Raji (cell line): ENCODE data around the gene SKAP2.

Source experiments
- POLR2A ChIP-seq: IDR thresholded peaks from 2 replicates; pipeline ENCODE4 v1.6.1; 2011; ENCODE audit warnings: low read depth, low read length, control low read depth; ENCODE audit not compliant: insufficient read depth

SKAP2 gene

DNA sequence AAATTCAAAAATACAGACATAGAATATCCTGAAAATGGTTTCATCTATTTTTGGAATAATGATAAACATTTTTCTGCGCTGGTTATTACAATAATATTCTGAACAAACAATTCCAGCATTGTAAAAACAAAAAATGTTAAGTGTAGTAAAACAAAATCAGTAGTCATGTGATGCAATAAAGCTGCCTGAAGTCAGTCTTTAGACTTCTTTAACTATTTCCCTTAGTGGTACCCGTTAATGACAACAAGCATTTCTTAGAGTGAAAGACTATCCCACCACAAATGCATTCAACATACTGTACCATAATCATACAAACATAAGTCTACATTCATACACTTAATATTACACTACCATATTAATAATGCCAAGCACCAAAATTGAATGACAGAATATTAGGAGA is 1.6 kb downstream of the SKAP2 start:
- TF ChIP-seq POLR2A = no peak

DNA sequence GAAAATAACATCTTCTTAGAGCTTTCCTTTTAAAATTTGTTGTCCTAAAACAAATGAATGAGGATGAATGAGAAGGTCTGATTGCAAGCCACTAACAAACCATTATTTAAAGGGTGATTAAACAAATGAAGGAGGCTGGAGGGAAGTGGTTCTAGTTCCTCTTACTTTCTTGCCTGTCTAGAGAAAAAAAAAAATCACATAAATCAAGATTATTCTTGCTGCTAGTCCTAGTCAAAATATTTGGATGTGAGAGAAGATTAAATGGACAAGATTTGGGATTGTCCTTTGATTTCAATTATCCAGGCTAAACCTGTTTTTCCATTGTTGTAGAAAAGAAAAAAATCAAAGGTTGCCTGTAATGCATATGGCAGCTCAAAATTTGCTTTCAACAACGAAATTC is 3.3 kb downstream of the SKAP2 start:
- no peak for TF ChIP-seq POLR2A

DNA sequence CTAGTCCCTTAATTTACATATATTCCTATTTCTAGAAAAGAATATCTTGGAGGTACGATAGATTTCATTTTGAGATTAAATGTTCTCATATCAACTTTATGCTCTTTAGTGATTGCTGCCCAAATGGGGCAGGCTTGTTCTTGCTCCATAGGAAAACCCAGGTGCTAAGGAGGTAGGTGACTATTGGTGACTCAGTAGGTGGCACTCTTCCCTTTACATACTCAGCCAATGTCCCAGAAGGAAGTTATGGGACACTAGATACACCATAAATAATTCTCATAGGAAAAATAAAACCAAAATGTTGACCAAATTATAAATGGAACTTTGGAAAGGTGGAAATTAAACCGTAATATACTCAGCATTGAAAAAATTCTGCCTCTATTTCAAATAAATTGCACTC is 4.0 kb downstream of the SKAP2 start:
- TF ChIP-seq POLR2A = no peak

DNA sequence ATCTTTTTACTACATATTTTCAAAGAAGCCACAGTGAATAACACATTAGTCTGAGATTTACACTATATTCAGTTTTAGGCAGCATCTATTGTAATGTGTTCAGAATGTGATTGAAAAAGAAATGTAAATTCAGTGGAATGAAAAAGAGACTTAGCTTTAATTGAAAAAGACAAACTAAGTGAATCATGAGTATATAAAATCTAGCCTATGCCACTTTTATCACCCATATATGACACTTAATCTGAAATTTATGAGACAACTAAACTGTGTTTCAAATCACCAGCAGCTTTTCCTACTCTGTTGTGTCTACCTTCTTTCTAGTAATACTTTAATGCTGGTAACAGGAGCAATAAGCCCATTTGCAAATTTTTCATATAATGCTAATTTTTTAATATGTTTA is 4.7 kb downstream of the SKAP2 start:
- no peak for TF ChIP-seq POLR2A

DNA sequence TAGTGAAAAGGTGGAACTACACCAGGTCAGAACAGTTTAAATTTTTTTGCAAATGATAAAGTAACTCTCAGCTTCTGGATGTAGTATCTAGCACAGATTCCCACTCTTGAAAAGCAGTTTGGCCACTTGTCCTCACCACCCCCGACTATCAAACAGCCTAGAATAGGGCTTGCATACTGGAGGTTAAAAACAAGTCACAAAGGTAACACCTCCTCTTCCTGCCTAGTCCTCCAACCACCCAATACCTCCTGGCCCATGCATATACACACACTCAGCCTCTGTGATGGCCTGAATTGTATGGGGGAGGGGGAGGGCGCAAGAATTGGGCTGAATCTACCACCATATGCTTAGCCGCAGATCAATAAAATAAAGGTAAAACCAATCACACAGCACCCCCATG is 5.7 kb downstream of the SKAP2 start:
- 0 out of 2 replicates have a peak, but pooled peaks have one; percentile 17 for TF ChIP-seq POLR2A

DNA sequence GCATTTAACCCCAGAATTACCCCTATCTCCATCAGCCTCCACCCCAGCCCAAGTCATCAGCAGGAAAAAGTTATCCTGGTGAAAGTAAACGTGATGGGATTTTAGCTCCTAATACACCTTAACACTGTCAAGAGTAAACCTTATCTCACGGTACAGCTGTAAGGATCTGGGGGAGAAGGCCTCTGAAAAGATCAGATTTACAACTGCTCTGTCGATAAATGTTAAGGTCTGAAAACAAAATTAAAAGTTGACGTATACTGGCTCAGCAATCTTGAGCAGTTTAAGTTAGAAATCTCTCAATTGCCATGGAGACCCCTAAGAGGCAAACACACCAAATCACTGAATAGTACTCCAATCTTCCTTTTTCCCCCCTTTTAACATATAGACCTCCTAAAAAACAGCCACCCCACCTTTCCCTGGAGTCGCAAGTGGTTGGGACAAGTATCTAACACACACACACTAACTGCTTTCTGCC is 6.1 kb downstream of the SKAP2 start:
- TF ChIP-seq POLR2A = no peak

DNA sequence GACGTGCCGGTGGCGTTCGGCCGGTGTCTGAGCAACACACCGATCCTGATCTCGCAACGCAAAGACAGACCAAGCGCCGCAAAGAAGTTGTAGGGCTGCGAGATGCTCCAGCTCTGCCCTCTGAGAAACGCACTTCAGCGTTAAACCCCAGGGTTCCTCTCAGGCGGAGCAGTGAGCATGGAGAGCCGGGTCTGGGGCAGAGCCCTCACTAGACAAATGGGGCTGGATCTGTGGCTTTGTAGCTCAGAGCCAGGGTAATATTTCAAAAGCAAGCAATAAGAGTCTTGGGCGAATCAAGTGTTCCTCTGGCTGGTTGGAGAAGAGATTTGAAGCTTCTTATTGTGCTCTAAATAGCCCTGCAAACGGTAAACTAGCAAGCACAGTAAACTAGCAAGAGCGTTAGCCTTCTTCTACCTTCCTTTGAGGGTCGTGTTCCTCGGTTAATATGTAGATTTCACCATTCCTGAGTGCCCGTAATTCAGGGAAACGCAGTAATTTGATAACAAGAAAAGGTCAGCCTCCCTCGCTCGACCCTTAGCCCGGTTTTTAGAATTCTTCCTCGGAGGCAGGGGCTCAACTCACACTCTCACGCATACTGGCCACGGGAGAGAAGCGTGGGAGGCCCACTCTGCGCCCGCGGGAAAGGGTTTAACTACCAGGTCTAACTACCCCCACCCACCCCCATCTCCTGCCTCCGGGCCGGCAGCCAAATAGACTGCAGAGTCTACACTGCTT is 6.7 kb downstream of the SKAP2 start:
- no peak for TF ChIP-seq POLR2A

DNA sequence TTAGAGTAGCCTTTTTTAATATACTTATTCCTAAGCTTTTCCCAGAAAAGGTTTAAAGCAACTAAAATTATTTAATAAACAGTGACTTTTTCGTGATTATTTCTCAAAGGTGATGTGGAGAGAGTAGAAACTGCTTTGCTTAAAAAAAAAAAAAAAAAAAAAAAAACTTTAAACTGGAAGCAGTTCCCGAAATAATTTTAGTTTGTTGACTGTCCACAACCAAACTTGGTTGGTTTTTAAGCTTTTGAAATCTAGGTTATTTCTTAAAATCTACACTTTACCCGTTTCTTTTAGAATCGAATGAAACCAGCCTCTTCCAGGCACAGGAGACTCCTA is 7.3 kb downstream of the SKAP2 start:
- TF ChIP-seq POLR2A = no peak

DNA sequence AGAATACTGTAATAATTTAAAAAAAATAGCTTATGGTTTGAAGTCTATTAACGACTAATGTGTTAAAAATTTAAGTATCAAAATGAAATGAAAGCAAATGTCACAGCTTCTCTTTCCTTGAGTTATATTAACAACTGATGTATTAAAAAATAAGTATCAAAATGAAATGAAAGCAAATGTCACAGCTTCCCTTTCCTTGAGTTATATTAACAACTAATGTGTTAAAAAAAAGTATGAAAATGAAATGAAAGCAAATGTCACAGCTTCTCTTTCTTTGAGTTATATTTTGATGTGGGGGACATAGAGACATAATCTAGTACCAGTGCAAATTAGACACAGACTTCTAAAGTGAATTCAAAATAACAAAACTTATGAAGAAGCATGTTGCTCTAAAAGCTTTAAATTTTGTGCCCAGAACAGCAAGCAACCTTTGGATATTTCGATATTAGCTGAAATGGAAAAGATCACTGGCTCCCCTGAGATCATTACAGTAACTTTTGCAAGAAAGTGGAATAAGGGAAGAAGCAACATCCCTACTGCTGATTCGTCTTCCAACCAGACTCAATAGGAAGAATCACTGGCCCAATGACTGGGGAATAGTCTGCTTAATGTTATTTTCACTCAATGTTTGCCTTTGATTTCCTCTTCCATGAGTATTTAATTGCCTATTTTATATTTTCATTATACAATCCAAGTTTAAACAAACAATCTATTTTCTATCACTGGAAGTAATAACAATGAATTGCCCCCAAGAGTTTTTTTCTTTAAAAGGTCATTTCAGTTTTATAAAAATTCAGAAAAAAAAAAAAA is 8.0 kb downstream of the SKAP2 start:
- TF ChIP-seq POLR2A = no peak

DNA sequence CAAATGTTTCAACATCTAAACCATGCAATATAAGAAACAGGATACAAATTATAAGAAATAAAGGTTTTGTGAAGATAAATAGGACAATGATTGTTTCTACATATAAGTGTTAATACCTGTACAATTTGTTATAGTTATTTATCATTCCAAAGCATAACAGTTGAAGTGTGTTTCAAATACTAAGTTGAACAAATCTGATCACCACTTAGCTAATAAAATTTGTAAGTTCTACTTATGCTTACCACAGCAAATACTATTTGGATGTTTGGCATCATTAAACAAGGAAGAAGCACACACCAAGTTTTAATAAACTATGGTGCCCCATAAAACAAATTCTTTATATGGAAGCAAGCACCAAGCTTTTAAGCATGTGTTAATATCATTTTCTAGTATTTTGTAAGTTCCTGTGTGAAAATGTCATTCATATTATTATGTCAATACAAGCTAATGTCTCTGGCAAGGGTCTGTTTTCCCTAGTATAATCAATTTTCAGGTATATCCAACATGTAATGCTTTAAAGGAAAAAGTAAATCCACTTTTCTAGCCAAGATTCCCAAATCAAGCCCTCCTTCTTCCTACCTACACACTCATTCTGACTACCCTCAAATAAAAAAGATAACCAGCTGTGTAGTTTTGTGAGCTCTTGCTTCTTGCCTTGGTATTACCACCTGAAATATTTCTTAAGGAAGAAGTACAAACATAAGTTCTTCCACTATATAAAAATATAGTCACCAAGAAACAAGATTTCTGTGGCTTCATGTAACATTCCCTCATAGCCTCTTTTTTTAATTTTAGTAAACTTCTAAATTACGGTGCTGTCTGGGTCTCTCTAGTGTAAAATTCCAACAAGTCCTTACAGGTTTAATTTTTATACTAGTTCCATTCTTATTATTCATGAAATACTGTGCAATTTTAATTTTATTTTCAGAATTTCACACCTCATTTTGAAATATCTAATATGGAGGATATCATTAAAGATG is 9.2 kb downstream of the SKAP2 start:
- no peak for TF ChIP-seq POLR2A

DNA sequence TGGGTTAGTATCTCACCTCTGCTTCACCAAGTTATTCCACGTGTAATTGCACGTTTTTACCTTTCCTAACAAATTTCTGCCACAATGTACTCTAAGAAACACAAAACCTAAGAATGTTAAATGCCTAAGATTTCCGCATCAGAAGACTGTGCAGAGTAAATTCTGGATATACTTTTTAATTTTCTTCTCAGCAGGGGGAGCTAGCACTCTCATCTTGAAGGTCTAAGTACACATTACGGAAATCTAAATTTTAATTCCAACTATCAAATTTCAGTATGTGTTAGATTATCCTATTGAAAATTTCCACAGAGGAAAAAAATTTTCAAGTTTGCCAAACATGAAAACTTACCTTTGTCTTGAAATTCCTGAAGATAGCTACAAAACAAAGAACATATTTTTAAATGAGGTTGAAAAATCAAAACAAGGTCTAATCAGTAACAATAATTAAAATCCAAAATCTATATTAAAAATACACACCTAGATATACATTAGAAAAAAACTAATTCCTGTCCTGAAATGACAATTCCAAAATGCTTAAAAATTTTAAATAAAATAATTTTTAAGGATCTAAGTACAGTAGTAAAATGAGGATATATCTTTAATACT is 10.5 kb downstream of the SKAP2 start:
- TF ChIP-seq POLR2A = no peak

DNA sequence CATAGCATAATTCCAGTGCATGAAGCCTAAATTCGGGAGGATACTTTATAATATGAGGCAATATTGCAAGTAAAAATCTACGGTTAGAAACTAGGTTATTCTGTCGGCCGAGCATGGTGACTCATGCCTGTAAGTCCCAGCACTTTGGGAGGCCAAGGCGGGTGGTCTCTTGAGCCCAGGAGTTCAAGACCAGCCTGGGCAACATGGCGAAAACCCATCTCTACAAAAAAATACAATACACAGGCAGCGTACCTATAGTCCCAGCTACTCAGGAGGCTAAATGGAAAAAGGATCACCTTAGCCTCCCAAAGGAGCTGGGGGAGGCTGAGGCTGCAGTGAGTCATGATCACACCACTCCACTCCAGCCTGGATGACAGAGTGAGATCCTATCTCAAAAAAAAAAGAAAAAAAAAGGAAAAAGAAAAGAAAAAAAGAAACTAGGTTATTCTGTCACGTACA is 14.2 kb downstream of the SKAP2 start:
- TF ChIP-seq POLR2A = no peak

DNA sequence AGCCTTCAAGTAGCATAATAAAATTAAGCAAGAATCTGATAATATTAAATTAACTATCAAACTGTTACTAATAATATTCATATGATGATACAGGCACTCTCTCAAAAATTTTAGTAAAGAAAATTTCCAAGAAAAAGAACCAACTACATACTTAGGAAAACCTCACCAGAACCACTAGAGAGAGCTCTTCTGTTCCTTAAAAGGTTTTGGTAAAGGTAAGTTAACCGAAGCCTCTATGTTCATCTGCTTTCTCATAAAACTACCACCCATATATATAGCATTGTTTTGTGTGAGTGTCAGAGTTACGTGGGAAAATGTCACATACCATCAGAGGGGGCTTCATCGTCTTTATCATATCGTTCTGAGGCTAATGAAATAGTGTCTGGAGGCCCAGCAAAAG is 20.7 kb downstream of the SKAP2 start:
- TF ChIP-seq POLR2A = no peak

DNA sequence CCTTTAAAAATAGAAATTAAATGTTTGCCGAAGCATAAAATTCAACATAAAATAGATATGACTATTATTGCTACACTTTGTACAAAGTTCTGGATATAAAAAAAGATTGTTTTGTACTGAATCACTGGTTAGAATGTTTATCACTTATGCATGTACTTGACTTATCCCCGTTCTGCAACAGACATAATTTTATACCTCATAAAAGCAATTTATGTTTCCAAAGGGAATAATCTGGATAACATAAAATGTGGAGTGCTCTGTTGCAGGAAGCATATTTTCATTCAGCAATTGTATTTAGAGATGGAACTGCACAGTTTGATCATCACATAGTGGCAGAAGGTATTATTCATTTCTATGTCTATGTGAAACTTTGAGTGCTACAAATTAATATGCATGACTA is 21.5 kb downstream of the SKAP2 start:
- TF ChIP-seq POLR2A = no peak
